B cell (primary cell): Measurements from ENCODE around the gene ZSCAN2. TPM values are rescaled to one million over a fixed set of nuclear protein-coding genes. Genes with fewer than 3 reads are reported as not detected.

Experiments used
- ATAC-seq: fragments of 200-7000 bp; cut with Tn5 transposase; one replicate; pipeline ENCODE4 v1.10.0; 2021; ENCODE audit warnings: low read depth, mild to moderate bottlenecking, moderate number of reproducible peaks, moderate library complexity
- CTCF ChIA-PET: fragments of 350-600 bp; sonication (Branson Sonifier 250); formaldehyde crosslinking; loops from one replicate; lab custom pipeline; 2021; ENCODE audit warnings: antibody characterized with exemption, inconsistent platforms; lab: Charles Lee
- POLR2A ChIA-PET: fragments of 350-600 bp; sonication (Branson Sonifier 250); formaldehyde crosslinking; loops from one replicate; lab custom pipeline; 2021; ENCODE audit warnings: antibody characterized with exemption; lab: Charles Lee
- DNase-seq: peaks from one replicate; pipeline ENCODE4 v3.0.0; 2013
- H2AFZ ChIP-seq: 2 replicates; pipeline ENCODE4 v1.6.1; 2012; ENCODE audit warnings: mild to moderate bottlenecking, low read depth, low read length; ENCODE audit not compliant: insufficient read depth, poor library complexity, severe bottlenecking
- H3K27ac ChIP-seq, 2 donors: 1 replicate in 1 of 2; 2 replicates in 1 of 2; pipeline ENCODE4 v1.5.1; 2012 to 2013; ENCODE audit warnings: low read length in 2 of 2, mild to moderate bottlenecking in 2 of 2, moderate library complexity in 1 of 2
- H3K27me3 ChIP-seq, 4 experiments: fragments of 200-600 bp in 1 of 4; sonication (generic) in 1 of 4; replicated peaks in 1 of 4; 1 replicate in 2 of 4; 2 replicates in 2 of 4; pipeline versions ENCODE4 v1.6.1 to v1.7.0; 2013 to 2016; ENCODE audit warnings: low read length in 3 of 4, mild to moderate bottlenecking in 2 of 4, mixed read lengths in 1 of 4, moderate library complexity in 1 of 4; ENCODE audit not compliant: insufficient read depth in 4 of 4, control insufficient read depth in 3 of 4; ENCODE audit errors: control extremely low read depth in 1 of 4
- H3K36me3 ChIP-seq, 2 experiments: replicated peaks in 1 of 2; 1 replicate in 1 of 2; 2 replicates in 1 of 2; pipeline versions ENCODE4 v1.6.1 to v1.7.1; 2013; ENCODE audit warnings: low read length in 1 of 2; ENCODE audit not compliant: insufficient read depth in 2 of 2, control insufficient read depth in 1 of 2; ENCODE audit errors: control extremely low read depth in 1 of 2, extremely low read depth in 1 of 2
- H3K4me1 ChIP-seq, 2 donors: fragments of 200-600 bp in 1 of 2; sonication (generic) in 1 of 2; 1 replicate in 1 of 2; 2 replicates in 1 of 2; pipeline versions ENCODE4 v1.5.1 to v1.6.1; 2013 to 2017; ENCODE audit warnings: low read length in 2 of 2; ENCODE audit not compliant: control insufficient read depth in 2 of 2, insufficient read depth in 2 of 2
- H3K4me2 ChIP-seq: replicated peaks from 2 replicates; pipeline ENCODE3; 2012; ENCODE audit warnings: mild to moderate bottlenecking, low read depth, low read length; ENCODE audit not compliant: poor library complexity, severe bottlenecking
- H3K4me3 ChIP-seq, 5 experiments: fragments of 200-600 bp in 1 of 5; sonication (generic) in 1 of 5; 1 replicate in 3 of 5; 2 replicates in 2 of 5; pipeline versions ENCODE4 v1.5.1 to v1.7.0; 2011 to 2016; ENCODE audit warnings: low read length in 4 of 5, mild to moderate bottlenecking in 4 of 5, low read depth in 2 of 5, control low read depth in 1 of 5, moderate library complexity in 1 of 5; ENCODE audit not compliant: insufficient read depth in 1 of 5; ENCODE audit errors: control extremely low read depth in 1 of 5, extremely low read depth in 1 of 5
- H3K79me2 ChIP-seq: fragments of 200-600 bp; sonication (generic); one replicate; pipeline ENCODE4 v1.6.0; 2016; ENCODE audit warnings: low read length; ENCODE audit not compliant: control insufficient read depth, insufficient read depth
- H3K9ac ChIP-seq: fragments of 200-600 bp; sonication (generic); 2 replicates; pipeline ENCODE4 v1.6.1; 2017; ENCODE audit warnings: mild to moderate bottlenecking, low read length, moderate library complexity
- H3K9me3 ChIP-seq, 3 donors: one replicate each; pipeline versions ENCODE4 v1.6.1 to v1.7.1; 2013; ENCODE audit warnings: low read length in 2 of 3; ENCODE audit not compliant: control insufficient read depth in 2 of 3, insufficient read depth in 1 of 3; ENCODE audit errors: control extremely low read depth in 1 of 3
- H4K20me1 ChIP-seq: 2 replicates; pipeline ENCODE4 v1.6.0; 2012; ENCODE audit warnings: mild to moderate bottlenecking, low read length; ENCODE audit not compliant: insufficient read depth, control insufficient read depth, poor library complexity, severe bottlenecking
- H3K27ac Mint-ChIP-seq: one replicate; pipeline ENCODE4 v1.8.0; 2021; ENCODE audit warnings: mixed read lengths
- H3K27me3 Mint-ChIP-seq: one replicate; pipeline ENCODE4 v1.8.0; 2021; ENCODE audit warnings: mixed read lengths
- H3K4me1 Mint-ChIP-seq: one replicate; pipeline ENCODE4 v1.8.0; 2021; ENCODE audit warnings: mixed read lengths
- H3K4me3 Mint-ChIP-seq: one replicate; pipeline ENCODE4 v1.8.0; 2021; ENCODE audit warnings: mixed read lengths
- H3K9me3 Mint-ChIP-seq: one replicate; pipeline ENCODE4 v1.8.0; 2022; ENCODE audit warnings: mixed read lengths; ENCODE audit not compliant: insufficient read depth
- CTCF ChIP-seq: fragments of 200-600 bp; IDR thresholded peaks from one replicate; pipeline ENCODE4 v1.8.0; 2022; ENCODE audit warnings: antibody characterized with exemption, mild to moderate bottlenecking
- EZH2 ChIP-seq: IDR thresholded peaks from 2 replicates; pipeline ENCODE4 v1.6.1; 2012; ENCODE audit warnings: borderline replicate concordance, low read depth, mild to moderate bottlenecking, moderate library complexity, low read length; ENCODE audit not compliant: insufficient read depth, poor library complexity, severe bottlenecking
- WGBS: methylation state at CpG from one replicate; pipeline ENCODE4 v1.1.5; 2013; ENCODE audit warnings: missing lambda C conversion rate; ENCODE audit not compliant: insufficient coverage; 5-methylcytosine and 5-hydroxymethylcytosine counted together
- intact Hi-C: fragments of 100-400 bp; cut with micrococcal nuclease; formaldehyde crosslinking; loops from one replicate; pipeline ENCODE4 v1.10.0; 2022
- polyA plus RNA-seq: library from polyadenylated mRNA; depleted of rRNA; stranded (reverse); fragments of >200 nt; gene quantifications from 2 replicates; pipeline ENCODE4 v1.2.3, GENCODE V29; 2012
- total RNA-seq, 2 donors: library from RNA; stranded (reverse); fragments of 120-200 nt in 1 of 2; gene quantifications; 1 replicate in 1 of 2; 2 replicates in 1 of 2; pipeline versions ENCODE4 v1.2.3 to v1.2.4, GENCODE V29; 2013 to 2022

ZSCAN2 gene
- total and polyA plus RNA-seq, 2 donors (not counting 1 experiment from before 2014, with no cell fraction given) = 9.9 to 18.6 TPM

DNA sequence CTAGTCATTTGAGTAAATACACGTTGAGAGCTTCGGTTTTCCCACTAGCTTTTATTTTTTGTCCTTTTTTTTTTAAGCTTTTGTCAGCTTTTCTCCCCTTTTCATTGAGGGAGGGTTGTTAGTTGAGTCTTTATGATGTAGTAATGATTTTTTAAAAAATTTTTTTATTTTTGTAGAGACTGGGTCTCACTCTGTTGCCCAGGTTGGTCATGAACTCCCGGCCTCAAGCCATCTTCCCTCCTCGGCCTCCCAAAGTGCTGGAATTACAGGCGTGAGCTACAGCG is 688 bp downstream of the ZSCAN2 start:
- Histone ChIP-seq H3K27me3 (no peaks in the 10 kb centered on the region), H3K4me1 (peaks cover 29 to 52% of the 10 kb centered on the region in 2 donors), H3K9ac (peak overlapping the region; percentile 86), H2AFZ (peak overlapping the region; percentile 93), H3K27ac (peak overlapping the region in 1 of 2 donors; percentile 47), H4K20me1 (no peaks in the 10 kb centered on the region), H3K79me2 (peaks cover 52% of the 10 kb centered on the region), H3K9me3 (no peaks in the 10 kb centered on the region), H3K36me3 (peaks cover 4 to 7% of the 10 kb centered on the region in 2 experiments), H3K4me3 (peak overlapping the region; percentile 78 to 95 (median 86)), H3K4me2 (peak overlapping the region; percentile 91)
- intact Hi-C loops = no loop called here
- H3K4me1 Mint-ChIP-seq = peaks cover 66% of the 10 kb centered on the region
- H3K4me3 Mint-ChIP-seq = peak overlapping the region; percentile 99
- ATAC-seq (no peak), DNase-seq (no peak)
- no CpG with 5 or more reads among the region's 6 CpGs for WGBS
- peak overlapping the region; percentile 96 for H3K27ac Mint-ChIP-seq
- ChIA-PET CTCF (interaction anchor here (0.6 to 1.6 kb wide), 6 partner anchors 11 to 55 kb away, joined by 3 to 8 read pairs (median 4); partner anchors contain the start of gene WDR73), POLR2A (interaction anchor here (1.8 kb wide), 1 partner anchor 8 kb away, joined by 3 read pairs; no protein-coding TSS in a partner anchor)
- H3K9me3 Mint-ChIP-seq = no peaks in the 10 kb centered on the region
- TF ChIP-seq CTCF = no peak
- no peak for TF ChIP-seq EZH2
- no peaks in the 10 kb centered on the region for H3K27me3 Mint-ChIP-seq

GRCh38 chr15:84603630-84604379 is 3.0 kb downstream of the ZSCAN2 start:
- DNase-seq (no peak), ATAC-seq (no peak)
- peak overlapping the region; percentile 18 for H3K27ac Mint-ChIP-seq
- no peaks in the 10 kb centered on the region for H3K27me3 Mint-ChIP-seq
- Histone ChIP-seq H3K36me3 (peaks cover 8 to 13% of the 10 kb centered on the region in 2 experiments), H4K20me1 (peaks cover 8% of the 10 kb centered on the region), H3K4me1 (peaks cover 18 to 41% of the 10 kb centered on the region in 2 donors), H3K9ac (no peak overlapping the region), H3K4me2 (no peak overlapping the region), H3K27ac (no peak overlapping the region), H3K4me3 (no peak overlapping the region), H2AFZ (no peak overlapping the region), H3K79me2 (peaks cover 72% of the 10 kb centered on the region), H3K27me3 (no peaks in the 10 kb centered on the region), H3K9me3 (no peaks in the 10 kb centered on the region)
- H3K4me3 Mint-ChIP-seq = peak overlapping the region; percentile 47
- no peak for TF ChIP-seq CTCF
- TF ChIP-seq EZH2 = no peak
- ChIA-PET POLR2A (interaction anchor here (0.7 kb wide), 1 partner anchor 37 kb away, joined by 5 read pairs; no protein-coding TSS in a partner anchor), CTCF (interaction anchor here (1.5 kb wide), 1 partner anchor 14 kb away, joined by 6 read pairs; no protein-coding TSS in a partner anchor)
- intact Hi-C loops = no loop called here
- H3K9me3 Mint-ChIP-seq = no peaks in the 10 kb centered on the region
- WGBS = 88% methylated on average over 13 of the region's 14 CpGs
- H3K4me1 Mint-ChIP-seq = peaks cover 55% of the 10 kb centered on the region
